ENCODE results near the gene SPECC1. TPM values are rescaled to one million over a fixed set of nuclear protein-coding genes. Genes with fewer than 3 reads are reported as not detected.
"Not testable (repeated sequence)": the region's sequence is repeated elsewhere in the genome, so short reads cannot be mapped to it uniquely, and the experiment has no call there.

SPECC1 gene
- total RNA-seq, 3 donors from 2014 or later = 36.4 to 59.0 (median 51.8) TPM

GRCh38 chr17:20314834-20315233, 305.7 kb downstream of the SPECC1 start:
- Histone ChIP-seq H3K36me3 (no peaks in the 10 kb centered on the region), H3K27ac (no peak overlapping the region), H3K4me1 (no peaks in the 10 kb centered on the region), H3K9me3 (no peaks in the 10 kb centered on the region), H3K27me3 (no peaks in the 10 kb centered on the region), H3K4me3 (no peak overlapping the region)
- TF ChIP-seq POLR2AphosphoS5 (IDR thresholded peaks at IDR 0.05) (no peak), CTCF (IDR thresholded peaks at IDR 0.05) (no peak), POLR2A (IDR thresholded peaks at IDR 0.05) (no peak)
- intact Hi-C loops (cut with DNase I; ENCODE audit: low total_unique reads) = loop anchor here (5.0 to 10.0 kb wide), 2 partner anchors 73 to 300 kb away; no protein-coding TSS in a partner anchor
- no peak for DNase-seq (ENCODE audit: low spot score in 2 of 2)

GRCh38 chr17:20315311-20315710, 306.2 kb downstream of the SPECC1 start:
- Histone ChIP-seq H3K4me3 (no peak overlapping the region), H3K27ac (no peak overlapping the region), H3K36me3 (no peaks in the 10 kb centered on the region), H3K27me3 (no peaks in the 10 kb centered on the region), H3K4me1 (no peaks in the 10 kb centered on the region), H3K9me3 (no peaks in the 10 kb centered on the region)
- DNase-seq (ENCODE audit: low spot score in 2 of 2) = no peak
- intact Hi-C loops (cut with DNase I; ENCODE audit: low total_unique reads) = loop anchor here (5.0 to 10.0 kb wide), 2 partner anchors 73 to 301 kb away; no protein-coding TSS in a partner anchor
- no peak for TF ChIP-seq POLR2A (IDR thresholded peaks at IDR 0.05)
- TF ChIP-seq CTCF (IDR thresholded peaks at IDR 0.05) = no peak
- no peak for TF ChIP-seq POLR2AphosphoS5 (IDR thresholded peaks at IDR 0.05)

GRCh38 chr17:20315821-20316220, 306.7 kb downstream of the SPECC1 start:
- TF ChIP-seq POLR2AphosphoS5 (IDR thresholded peaks at IDR 0.05) (no peak), POLR2A (IDR thresholded peaks at IDR 0.05) (no peak), CTCF (IDR thresholded peaks at IDR 0.05) (no peak)
- Histone ChIP-seq H3K27ac (no peak overlapping the region), H3K9me3 (no peaks in the 10 kb centered on the region), H3K4me1 (no peaks in the 10 kb centered on the region), H3K36me3 (no peaks in the 10 kb centered on the region), H3K27me3 (no peaks in the 10 kb centered on the region), H3K4me3 (no peak overlapping the region)
- no peak for DNase-seq (ENCODE audit: low spot score in 2 of 2)
- intact Hi-C loops (cut with DNase I; ENCODE audit: low total_unique reads) = loop anchor here (5.0 to 10.0 kb wide), 2 partner anchors 74 to 301 kb away; no protein-coding TSS in a partner anchor

GRCh38 chr17:20320535-20321229, 311.5 kb downstream of the SPECC1 start:
- H3K27me3 ChIP-seq; H3K4me1 ChIP-seq; H3K27ac ChIP-seq; H3K36me3 ChIP-seq; intact Hi-C loops (cut with DNase I; ENCODE audit: low total_unique reads); H3K9me3 ChIP-seq: not testable (repeated sequence)
- H3K4me3 ChIP-seq = peak overlapping the region; percentile 28 to 59 (median 33)
- peak; percentile 62 to 90 (median 78) for TF ChIP-seq CTCF (IDR thresholded peaks at IDR 0.05)
- DNase-seq (ENCODE audit: low spot score in 2 of 2) = peak in 1 of 2 donors; percentile 64

- intact Hi-C loops (cut with DNase I; ENCODE audit: low total_unique reads); H3K36me3 ChIP-seq; H3K4me3 ChIP-seq; H3K4me1 ChIP-seq; H3K9me3 ChIP-seq; H3K27me3 ChIP-seq; H3K27ac ChIP-seq; DNase-seq (ENCODE audit: low spot score in 2 of 2): not testable (repeated sequence)
Observed at GRCh38 chr17:20321357-20321756, 312.2 kb downstream of the SPECC1 start.

- H3K27me3 ChIP-seq; H3K27ac ChIP-seq; intact Hi-C loops (cut with DNase I; ENCODE audit: low total_unique reads); H3K4me1 ChIP-seq; H3K36me3 ChIP-seq; H3K4me3 ChIP-seq; H3K9me3 ChIP-seq; DNase-seq (ENCODE audit: low spot score in 2 of 2): not testable (repeated sequence)
Observed at GRCh38 chr17:20327739-20328138, 318.6 kb downstream of the SPECC1 start.

GRCh38 chr17:20351405-20351804, 342.2 kb downstream of the SPECC1 start:
- H3K36me3 ChIP-seq; H3K4me3 ChIP-seq; H3K9me3 ChIP-seq; H3K27me3 ChIP-seq; intact Hi-C loops (cut with DNase I; ENCODE audit: low total_unique reads); DNase-seq (ENCODE audit: low spot score in 2 of 2); H3K27ac ChIP-seq; H3K4me1 ChIP-seq: not testable (repeated sequence)

GRCh38 chr17:20352567-20352966, 343.4 kb downstream of the SPECC1 start:
- H3K36me3 ChIP-seq; H3K27me3 ChIP-seq; intact Hi-C loops (cut with DNase I; ENCODE audit: low total_unique reads); H3K4me1 ChIP-seq; H3K4me3 ChIP-seq; H3K9me3 ChIP-seq; DNase-seq (ENCODE audit: low spot score in 2 of 2); H3K27ac ChIP-seq: not testable (repeated sequence)

- intact Hi-C loops (cut with DNase I; ENCODE audit: low total_unique reads); H3K4me3 ChIP-seq; H3K9me3 ChIP-seq; H3K36me3 ChIP-seq; DNase-seq (ENCODE audit: low spot score in 2 of 2); H3K27ac ChIP-seq; H3K4me1 ChIP-seq; H3K27me3 ChIP-seq: not testable (repeated sequence)
Observed at GRCh38 chr17:20363846-20364245, 354.7 kb downstream of the SPECC1 start.

Data from breast epithelium (tissue), 4 donors.